ENCODE data around the gene CASK.

CASK gene

DNA sequence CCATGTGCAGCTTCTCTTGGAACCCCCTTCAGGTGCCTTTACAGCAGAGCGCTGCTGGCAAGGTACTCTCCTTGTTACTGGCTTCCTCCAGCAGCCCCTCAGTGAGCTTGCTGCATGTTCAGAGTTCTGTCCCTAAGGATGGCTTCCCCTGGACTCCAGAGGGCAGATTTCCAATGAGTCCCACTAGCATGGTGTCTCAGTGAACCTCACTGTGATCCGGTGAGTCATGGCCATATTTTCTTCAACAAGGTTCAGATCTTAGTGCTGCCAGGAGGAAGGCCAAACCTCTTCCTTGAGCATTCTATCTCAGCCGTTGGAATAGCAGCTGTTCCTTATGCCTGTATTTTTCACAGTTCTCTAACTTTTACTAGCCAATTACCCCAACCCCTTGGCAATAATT is 98.8 kb downstream of the CASK start:
- no peak for DNase-seq

DNA sequence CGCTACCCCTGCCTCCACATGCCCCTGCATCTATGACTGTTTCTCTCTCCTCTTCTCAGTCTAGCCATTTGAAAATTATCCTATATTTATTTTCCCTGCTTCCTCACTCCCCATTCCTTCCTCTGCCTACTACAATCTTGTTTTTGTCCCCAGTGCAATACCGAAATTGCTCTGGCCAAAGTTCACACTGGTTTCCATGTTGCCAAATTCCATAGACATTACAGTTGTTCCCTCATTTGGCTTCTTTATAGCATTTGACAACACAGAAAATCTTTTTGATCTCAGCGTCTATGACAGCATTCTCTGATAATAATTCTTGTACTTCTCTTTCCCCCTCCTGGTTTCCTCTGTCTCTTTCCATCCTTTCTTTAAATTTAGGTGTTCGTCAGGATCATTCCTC is 100.0 kb downstream of the CASK start:
- DNase-seq: no peak

DNA sequence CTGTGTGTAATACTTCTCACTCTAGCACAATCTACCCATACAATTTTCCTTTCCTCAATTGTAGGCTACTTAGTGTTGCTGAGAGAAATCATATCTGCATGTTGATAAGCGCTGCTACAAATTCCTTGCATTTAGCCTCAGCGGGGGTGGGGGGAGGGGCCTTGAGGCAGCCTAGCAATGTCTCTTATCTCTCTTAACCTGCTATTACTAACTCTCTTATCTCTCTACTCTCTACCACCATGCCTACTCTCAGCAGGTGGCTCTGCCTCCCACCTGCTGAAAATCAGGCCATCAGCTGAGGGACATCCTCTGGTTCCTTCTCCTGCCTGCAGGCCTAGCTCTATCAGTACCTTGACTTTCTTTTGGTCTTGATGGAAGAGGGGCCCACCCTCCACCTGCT is 100.5 kb downstream of the CASK start:
- no peak for DNase-seq

DNA sequence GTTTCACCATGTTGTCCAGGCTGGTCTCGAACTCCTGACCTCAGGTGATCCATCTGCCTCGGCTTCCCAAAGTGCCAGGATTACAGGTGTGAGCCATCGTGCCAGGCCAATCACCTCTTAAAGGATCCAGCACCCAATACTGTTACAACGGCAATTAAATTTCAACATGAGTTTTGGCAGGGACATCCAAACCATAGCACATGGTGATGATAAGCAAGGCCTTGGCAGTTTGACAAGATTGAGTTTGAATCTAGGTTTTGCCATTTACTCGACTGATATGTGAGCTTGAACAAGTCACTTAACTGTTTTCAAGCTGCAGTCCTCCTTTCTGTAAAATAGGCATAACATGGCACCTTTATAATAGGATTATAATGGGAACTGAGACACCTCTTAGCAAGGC is 115.3 kb downstream of the CASK start:
- DNase-seq: no peak

DNA sequence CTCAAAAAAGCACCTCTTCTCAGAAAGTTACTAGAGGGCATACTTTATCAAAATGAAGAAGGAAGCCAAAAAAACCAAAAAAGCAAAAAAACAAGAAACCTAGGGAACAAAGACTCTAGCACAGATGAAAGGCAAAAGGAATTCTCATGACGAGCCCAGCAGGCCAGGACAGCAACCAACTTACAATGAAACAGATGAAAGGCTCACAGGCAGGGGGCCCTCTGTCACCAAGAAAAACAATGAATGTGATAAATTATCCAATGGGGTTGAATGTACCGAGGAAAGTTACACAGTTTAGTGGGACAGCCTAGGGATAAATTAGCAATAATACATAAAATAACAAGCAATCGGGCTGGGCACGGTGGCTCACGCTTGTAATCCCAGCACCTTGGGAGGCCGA is 120.4 kb downstream of the CASK start:
- DNase-seq: no peak

DNA sequence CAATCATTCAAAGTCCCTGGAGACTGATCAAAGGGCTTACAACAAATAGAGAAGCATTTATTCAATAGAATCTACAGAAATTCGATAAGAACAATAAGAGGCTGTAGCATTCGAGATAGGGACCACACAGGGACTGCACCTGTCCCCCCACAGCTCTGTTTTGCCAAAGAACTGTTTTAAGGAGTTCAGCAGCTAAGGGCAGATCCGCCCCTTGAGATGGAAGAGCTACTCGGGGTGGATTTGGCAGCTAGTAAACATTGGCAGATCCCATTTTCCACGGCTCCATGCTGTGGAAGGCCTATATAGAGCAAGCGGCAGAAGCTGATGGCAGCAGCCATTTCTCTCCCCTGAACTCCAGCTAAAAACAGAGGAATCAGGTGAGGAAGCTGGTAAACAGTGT is 123.7 kb downstream of the CASK start:
- DNase-seq: no peak

DNA sequence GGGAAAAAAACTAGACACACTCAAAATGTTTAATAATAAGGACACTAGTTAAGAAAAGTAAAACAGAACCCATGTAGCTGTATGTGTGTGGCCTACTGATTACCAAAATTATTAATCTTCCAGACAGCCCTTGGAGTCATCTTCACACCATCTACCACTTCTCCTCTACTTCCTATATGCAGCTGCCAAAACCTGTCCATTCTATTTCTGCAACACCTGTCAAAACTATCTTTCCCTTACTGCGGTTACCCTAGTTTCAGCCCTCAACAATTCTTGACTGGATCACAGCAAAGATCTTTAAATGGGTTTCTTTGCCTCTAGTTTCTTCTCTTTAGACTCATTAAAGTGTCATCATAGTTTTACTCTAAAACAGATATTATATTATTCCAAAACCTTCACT is 126.8 kb downstream of the CASK start:
- no peak for DNase-seq

DNA sequence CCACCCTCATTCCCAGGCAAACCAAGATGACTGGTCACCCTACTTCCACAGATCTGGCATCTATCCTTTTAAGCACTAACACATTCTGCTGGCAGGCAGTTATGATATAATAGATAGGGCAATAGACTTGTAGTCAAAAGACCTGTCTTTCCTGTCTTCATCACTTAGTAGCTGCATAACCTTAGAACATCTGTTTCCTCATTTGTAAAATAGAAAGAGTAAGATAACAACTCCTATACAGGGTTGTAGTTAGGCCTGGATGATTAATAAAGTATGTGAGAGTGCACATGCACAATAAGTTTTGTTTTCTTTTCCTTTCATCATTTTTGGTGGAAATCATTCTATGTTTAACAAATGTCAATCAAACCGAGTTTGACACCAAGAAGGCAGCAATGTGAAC is 127.3 kb downstream of the CASK start:
- DNase-seq: no peak

DNA sequence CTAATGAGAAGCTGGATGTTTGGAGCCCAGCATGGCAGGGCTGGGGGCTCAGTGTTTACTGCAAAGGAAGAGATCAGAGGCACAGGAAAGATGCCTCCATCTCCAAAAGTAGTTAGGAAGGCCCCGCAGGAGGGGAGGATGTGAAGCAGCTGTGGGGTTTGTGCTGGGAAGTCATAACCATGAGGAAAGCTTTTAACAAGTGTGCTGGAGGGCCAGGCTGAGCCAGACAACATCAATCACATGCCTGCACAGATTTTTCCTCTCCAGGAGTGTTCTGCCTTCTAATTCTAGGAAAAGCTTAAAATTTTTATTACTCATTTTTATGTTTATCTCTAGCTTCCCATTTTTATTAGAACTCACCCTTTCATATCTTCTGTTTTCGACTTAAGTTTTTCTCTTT is 134.0 kb downstream of the CASK start:
- DNase-seq: no peak

DNA sequence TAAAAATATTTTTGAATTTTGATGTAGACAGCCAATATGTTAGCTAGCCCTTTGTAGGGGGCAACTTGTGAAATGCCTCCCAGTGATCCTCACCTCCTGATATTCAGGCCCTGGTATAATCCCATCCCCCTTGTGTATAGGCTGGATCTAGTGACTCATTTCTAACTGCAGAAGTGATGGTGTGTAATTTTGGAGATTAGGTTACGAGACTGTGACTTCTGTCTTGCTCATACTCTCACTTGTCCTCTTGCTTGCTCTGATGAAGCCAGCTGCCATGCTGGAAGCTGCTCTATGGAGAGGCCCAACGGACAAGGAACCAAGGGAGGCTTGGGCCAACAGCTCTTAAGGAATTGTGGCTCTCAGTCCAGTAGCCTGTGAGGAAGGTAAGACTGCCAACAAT is 137.7 kb downstream of the CASK start:
- DNase-seq: no peak

DNA sequence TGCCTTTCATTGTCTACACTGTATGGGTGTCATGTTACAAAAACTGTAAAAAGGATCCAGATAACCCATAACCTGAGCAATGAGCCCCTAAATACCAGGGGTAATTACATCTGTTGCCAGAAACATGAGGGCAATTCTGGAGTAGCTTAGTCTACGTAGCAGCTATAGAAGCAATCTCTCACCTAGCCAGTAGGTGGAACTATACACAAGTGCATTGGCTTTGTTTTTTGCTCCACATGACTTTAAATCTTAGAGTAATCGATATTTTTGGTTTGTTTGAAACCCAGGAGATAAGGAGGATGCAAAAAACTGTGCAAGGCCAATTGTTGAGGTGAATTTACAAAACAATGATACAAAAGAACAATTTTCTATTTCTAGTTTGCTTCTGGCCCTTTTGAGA is 141.9 kb downstream of the CASK start:
- DNase-seq: peak; percentile 3

DNA sequence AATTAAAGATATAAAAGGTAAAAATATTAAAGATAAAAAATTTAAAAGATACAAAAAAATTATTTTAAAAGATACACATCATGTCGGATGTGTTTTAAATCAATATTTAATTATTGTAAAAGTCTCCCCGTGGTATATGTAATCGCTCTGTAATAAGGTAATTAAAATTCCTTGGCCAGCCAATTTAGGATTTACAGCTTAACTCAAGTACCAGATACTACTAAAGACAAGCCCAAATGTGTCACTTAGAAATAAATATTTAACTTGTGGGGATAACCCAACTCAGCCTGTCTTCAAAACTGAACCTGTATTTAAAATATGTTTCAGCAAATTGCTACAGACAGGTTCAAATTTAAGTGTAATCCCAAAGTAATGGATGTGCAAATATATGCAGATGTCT is 143.4 kb downstream of the CASK start:
- DNase-seq: no peak

DNA sequence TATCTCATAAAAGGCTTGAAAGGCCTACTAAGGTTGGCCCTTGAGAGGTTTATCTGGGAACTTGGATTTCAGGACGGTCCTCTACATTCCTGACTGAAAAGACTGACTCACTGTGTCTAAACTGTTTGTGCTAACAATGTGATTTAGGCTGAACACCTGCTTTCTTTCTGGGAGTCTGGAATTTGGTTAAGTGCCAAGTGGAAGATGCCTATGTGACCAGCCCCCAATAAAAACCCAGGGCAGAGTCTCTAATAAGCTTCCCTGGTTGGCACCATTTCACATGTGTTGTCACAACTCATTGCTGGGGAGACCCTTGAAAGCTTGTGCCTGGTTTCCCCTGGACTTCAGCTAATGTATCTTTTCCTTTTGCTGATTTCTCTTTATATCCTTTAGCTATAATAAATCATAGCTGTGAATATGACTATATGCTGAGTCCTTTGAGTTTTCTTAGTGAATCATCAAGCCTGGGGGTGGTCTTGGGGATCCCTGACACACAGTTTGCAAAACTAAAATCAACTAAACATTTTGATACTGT is 144.3 kb downstream of the CASK start:
- no peak for DNase-seq

DNA sequence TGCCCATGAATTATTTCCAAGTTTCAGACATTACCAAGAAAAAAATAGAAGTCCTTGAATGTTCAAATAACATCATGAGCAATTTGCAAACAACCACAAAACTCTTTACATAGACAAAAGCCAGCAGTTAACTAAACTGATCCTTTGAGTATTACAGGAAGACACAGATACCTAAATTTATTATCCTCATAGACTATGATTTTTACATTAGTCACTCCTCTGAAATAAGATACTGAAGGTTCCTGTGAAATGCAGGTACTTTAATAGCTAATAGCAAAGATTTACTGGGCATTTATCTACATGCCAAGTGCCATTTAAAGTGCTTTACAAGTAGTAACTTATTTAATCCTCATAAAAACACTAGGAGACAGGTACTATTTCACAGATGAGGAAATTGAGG is 161.7 kb downstream of the CASK start:
- no peak for DNase-seq

DNA sequence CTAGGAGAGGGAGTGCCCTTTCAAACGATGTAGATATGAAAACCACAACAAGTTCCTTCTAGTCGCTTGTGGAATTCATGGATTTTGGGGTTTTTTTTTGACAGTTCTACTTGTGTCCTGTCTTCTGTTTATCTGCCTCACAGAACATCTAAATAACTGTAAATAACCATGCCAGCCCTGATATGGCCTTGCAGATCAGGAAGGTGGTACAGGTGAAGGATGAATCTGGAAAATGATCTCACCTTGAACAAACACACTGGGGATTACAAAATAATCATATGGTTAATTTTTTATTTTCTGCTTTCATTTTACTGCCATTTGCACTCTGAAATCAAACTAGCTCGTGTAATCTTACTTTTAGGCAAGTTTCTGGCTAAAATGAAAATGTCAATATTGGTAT is 162.2 kb downstream of the CASK start:
- DNase-seq: no peak

DNA sequence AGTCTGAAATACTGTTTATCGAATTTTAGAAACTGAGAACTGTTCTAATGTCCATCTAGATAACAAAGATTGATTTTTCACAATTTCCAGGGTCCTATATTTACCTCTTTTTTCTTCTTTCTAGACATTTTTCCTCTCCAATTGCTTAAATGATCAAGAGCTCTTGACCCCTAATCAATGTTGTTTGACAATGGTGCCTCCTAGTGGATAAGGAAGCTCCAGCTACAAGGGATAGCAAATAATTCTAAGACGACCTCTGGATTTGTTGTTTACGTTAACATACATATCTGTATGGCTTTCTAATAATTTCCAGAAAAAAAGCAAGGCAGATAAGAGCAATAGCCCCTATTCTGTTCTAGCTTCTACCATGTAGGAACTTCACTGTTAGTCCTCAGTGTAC is 163.5 kb downstream of the CASK start:
- no peak for DNase-seq

DNA sequence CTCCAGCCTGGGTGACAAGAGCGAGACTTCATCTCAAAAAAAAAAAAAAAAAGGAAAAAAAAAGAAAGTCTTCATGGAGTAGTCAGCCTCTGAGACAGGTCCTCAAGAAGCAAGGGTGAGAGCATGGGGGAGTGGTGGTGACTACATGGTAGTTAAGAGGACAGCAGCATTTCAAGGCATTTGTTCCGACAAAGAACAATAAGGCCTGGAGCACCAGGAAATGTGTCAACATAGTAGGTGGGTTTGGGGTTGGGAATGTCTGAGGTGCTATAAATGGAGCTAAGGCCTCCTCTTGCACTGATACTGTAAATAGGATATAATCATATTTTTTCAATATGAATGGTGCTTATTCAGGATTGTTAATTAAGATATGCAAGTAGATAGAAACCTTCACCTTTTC is 165.0 kb downstream of the CASK start:
- no peak for DNase-seq

DNA sequence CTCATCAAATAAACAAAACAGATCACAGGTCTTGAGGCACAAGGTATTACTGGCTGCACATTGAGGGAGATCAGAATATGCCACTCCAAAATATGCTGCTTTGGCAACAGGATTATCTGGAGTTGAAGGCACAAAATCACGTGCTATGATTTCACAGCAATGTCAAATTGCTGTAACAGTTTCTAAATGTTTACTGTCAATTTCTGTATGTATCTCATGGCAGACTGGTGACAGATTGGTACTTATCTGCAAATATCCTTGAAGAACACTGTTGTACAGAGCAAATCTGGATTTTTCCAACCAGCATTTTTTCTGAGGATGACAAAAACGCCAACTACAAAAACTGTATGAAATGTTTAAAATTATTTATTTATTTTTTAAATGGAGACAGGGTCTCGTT is 172.6 kb downstream of the CASK start:
- DNase-seq: no peak

DNA sequence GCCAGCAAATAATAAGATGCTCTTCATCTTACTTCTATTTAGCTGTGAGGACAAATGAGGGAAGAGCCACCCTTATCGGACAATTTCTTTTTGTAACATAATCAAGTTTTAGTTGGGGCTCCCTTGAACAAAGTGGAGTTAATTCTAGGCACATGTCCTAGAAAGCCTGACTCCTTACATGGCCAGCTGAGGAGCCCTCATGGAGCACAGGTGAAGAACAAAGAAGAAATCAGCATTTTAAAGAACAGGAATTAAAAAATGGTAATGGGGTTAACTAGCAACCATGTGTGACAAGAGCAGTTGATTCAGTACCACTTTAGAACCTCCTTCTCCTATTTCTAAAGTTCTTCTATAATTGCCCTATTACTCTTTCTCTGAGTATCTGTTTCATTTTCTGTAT is 183.5 kb downstream of the CASK start:
- DNase-seq: no peak

DNA sequence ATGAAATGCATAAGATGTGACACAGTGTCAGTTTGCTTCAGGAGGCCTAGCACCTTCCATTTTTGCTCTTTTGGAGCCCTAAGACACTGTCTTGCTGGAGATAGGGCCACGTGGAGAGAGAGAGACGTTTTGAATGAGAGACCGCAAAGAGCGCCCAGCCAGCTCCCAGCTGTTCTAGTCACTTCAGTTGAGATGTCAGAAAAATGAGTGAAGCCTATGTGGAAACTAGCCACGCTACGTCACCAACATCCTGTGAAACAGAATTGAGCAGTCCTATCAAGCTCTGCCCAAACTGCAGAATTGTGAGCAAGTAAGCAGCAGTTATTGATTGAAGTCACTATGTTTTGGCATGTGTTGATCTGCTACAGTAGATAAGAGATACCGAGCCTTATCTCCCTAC is 186.3 kb downstream of the CASK start:
- no peak for DNase-seq

DNA sequence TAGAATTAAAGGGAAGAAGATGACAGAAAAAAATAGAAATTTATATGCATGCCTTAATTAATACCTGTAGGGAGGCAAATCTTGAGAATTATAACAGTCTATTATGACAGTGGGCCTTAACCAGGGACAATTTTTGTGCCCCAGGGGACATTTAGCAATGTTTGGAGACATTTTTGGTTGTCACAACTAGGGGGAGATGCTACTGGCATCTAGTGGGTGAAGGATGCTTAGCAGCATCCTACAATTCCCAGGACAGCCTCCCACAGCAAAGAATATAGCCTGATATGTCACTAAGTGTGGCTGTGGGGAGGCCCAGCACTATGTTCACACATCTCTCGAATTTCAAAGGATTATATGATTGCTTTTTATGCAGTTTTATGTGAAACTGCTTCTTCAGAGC is 188.8 kb downstream of the CASK start:
- no peak for DNase-seq

DNA sequence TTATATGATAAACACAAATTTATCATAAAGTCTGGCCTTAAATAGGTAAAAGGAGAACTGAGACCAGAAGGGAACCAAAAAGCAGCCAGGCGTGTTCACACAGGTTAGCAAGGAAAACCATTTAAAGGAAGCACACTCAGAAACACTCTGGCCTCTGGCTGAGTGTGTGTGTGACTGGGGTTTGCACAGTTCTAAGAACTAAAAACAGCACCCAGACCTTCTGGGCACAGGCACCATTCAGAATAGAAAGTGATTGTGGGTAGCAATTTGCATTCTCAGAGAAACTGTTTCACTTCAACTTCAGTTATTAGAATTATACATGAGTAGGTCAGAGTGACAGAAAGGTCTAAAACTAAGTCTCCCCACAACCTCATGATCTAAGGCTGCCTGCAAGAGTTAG is 189.4 kb downstream of the CASK start:
- no peak for DNase-seq

DNA sequence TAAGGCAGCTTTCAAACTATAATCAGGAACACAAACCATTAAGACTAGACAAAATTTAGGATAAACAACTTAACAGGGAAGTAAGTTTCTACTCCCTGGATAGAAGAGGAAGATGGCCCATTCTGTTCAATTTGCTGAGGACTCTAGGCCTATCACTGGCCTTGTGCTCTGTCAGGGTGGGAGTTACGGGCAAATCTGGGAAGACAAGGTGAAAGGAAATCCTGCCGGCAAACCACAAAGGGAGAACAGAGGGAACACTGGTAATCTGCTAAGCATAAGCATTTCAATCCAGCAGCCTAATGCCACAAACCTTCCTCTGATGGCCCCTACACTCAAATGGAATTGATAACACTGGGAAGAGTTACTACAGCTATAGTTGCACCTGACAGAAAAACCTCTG is 191.1 kb downstream of the CASK start:
- no peak for DNase-seq

DNA sequence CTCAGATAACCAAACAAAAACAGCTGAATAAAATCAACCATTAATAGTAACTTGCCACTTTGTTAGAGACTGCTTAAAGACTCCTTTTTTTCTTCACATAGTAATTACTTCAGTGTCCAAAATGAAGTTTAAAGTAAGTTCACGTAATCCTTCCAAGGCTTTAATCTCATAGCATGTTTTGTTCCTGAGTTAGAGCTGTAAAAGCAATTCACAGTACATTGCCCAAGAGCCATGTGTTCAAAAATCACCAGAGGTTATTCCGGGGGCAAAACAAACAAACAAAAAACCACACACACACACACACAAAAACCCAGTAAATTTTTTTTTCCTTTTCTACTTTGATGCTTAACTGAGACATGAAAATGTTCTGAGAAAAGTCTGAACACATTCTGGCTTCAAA is 193.3 kb downstream of the CASK start:
- DNase-seq: no peak

DNA sequence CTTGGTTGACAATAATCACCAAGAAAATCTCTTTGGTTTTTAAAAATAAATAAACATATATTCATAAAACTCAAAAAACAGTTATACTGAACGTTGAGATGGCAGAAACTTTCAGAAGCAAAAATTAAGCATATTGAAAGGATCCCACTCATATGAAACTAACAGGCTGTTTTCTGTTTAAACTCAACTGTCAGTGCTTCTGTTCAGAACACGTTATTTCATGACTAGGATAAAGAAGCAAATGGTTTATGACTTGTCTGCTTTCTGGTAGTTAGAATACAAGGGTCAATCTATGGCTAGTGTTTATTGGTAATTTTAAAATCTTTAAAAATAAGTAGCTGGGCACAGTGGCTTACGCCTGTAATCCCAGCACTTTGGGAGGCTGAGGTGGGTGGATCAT is 195.2 kb downstream of the CASK start:
- DNase-seq: no peak

DNA sequence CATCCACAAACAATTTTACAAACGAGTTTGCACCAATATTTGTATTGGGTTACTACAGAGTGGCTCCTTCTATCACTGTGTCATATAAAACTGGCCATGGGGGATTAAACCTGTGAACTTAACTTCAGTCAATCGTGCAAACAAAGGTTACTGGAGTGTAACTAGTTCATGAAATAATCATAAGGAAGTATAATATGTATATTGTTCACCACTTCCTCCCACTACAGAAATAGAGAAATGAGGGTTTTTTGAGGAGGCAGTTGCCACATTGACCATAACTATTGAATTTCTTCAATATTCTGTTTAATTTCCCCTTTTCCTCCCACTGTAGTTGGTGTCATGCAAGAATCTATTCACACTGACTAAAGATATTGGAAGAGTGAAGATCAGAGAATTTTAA is 199.5 kb downstream of the CASK start, which contains the start of gene GPR82:
Gene GPR82, plus strand, starts transcription at position 356 of the 400 bp plus-strand sequence. CDS start 2,846 bp downstream, outside the sequence.
- DNase-seq: no peak

All from NCI-H1436 (cell line).